Endothelial cell (in vitro differentiated cells): ENCODE results near the gene PTPA. TPM values are rescaled to one million over a fixed set of nuclear protein-coding genes. Genes with fewer than 3 reads are reported as not detected.

Experiments
- DNase-seq: peaks from one replicate; pipeline ENCODE4 v3.0.0; 2021; ENCODE audit warnings: low spot score
- H3K27ac Mint-ChIP-seq: one replicate; pipeline ENCODE4 v1.8.0; 2021; ENCODE audit warnings: mixed read lengths, inconsistent platforms; ENCODE audit not compliant: unreplicated experiment
- H3K27me3 Mint-ChIP-seq: one replicate; pipeline ENCODE4 v1.8.0; 2021; ENCODE audit warnings: mild to moderate bottlenecking, moderate library complexity, mixed read lengths, inconsistent platforms; ENCODE audit not compliant: unreplicated experiment
- H3K36me3 Mint-ChIP-seq: one replicate; pipeline ENCODE4 v1.8.0; 2021; ENCODE audit warnings: mild to moderate bottlenecking, low read depth, mixed read lengths, inconsistent platforms; ENCODE audit not compliant: unreplicated experiment
- H3K4me1 Mint-ChIP-seq: one replicate; pipeline ENCODE4 v1.8.0; 2021; ENCODE audit warnings: mild to moderate bottlenecking, mixed read lengths, inconsistent platforms; ENCODE audit not compliant: unreplicated experiment
- H3K4me3 Mint-ChIP-seq: one replicate; pipeline ENCODE4 v1.8.0; 2021; ENCODE audit warnings: mild to moderate bottlenecking, mixed read lengths, inconsistent platforms; ENCODE audit not compliant: unreplicated experiment
- H3K9me3 Mint-ChIP-seq: one replicate; pipeline ENCODE4 v1.8.0; 2021; ENCODE audit warnings: mixed read lengths, inconsistent platforms; ENCODE audit not compliant: unreplicated experiment
- total RNA-seq: library from RNA; stranded (reverse); fragmentation: NEBNext Ultra II Directional; extraction: Animal tissue kit (Norgen Biotek cat#: 25700); gene quantifications from one replicate; pipeline ENCODE4 v1.2.1, GENCODE V29; 2021; ENCODE audit not compliant: unreplicated experiment
- TF ChIP-seq, protein P1 (sequence below): fragments of 200-600 bp; sonication (generic); IDR thresholded peaks from one replicate; pipeline ENCODE4 v1.5.0; 2021; ENCODE audit warnings: antibody characterized with exemption; ENCODE audit not compliant: unreplicated experiment

Gene PTPA
- total RNA-seq, 1 donor from 2014 or later = 120 TPM

DNA sequence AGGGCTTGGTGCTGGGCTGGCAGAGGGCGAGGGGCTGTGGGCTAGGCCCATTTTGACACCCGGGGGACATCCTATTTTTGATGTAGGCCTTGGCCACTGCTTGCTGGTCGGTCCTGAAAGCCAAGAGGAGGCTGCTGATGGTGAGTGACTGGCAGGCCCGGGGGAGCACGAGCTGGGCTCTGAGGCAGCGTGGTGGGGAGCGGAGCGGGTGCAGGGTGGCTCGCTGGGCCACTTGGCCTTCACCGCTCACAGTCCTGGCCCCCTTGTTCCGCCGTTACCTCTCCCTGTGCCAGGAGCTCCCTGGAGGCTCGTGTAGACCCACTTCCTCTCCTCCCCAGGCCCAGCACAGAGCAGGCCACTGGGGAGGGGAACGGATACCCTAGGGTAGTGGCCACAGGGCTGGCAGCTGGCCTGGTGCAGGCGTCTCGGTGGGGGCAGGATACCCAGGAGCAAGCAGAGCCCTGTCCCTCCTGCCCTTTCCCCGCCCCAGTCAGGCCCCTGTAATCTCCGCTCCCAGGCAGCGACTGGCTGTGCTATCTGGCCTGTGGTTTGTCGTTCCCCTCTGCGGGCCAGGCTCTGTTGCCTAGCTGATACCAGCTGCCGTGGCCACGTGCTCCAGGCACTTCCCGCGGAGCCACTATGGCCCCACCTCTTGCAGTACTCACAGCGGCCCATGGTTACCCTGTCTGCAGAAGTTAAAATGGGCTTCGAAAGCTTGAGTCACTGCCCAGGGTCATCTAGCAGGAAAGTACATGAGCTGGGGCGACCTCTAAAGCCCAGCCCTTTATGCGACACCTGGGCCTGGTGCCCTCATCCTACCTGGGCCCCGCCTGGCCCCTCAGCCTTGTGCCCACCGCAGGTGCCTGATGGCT is 42.0 kb upstream of the PTPA start:
- Mint-ChIP-seq H3K36me3 (peaks cover 15% of the 10 kb centered on the region), H3K27ac (peak overlapping the region; percentile 10), H3K27me3 (peaks cover 5% of the 10 kb centered on the region), H3K4me1 (peaks cover 6% of the 10 kb centered on the region), H3K9me3 (no peaks in the 10 kb centered on the region), H3K4me3 (no peak overlapping the region)
- TF ChIP-seq, protein P1, sequence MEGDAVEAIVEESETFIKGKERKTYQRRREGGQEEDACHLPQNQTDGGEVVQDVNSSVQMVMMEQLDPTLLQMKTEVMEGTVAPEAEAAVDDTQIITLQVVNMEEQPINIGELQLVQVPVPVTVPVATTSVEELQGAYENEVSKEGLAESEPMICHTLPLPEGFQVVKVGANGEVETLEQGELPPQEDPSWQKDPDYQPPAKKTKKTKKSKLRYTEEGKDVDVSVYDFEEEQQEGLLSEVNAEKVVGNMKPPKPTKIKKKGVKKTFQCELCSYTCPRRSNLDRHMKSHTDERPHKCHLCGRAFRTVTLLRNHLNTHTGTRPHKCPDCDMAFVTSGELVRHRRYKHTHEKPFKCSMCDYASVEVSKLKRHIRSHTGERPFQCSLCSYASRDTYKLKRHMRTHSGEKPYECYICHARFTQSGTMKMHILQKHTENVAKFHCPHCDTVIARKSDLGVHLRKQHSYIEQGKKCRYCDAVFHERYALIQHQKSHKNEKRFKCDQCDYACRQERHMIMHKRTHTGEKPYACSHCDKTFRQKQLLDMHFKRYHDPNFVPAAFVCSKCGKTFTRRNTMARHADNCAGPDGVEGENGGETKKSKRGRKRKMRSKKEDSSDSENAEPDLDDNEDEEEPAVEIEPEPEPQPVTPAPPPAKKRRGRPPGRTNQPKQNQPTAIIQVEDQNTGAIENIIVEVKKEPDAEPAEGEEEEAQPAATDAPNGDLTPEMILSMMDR = no peak
- no peak for DNase-seq

DNA sequence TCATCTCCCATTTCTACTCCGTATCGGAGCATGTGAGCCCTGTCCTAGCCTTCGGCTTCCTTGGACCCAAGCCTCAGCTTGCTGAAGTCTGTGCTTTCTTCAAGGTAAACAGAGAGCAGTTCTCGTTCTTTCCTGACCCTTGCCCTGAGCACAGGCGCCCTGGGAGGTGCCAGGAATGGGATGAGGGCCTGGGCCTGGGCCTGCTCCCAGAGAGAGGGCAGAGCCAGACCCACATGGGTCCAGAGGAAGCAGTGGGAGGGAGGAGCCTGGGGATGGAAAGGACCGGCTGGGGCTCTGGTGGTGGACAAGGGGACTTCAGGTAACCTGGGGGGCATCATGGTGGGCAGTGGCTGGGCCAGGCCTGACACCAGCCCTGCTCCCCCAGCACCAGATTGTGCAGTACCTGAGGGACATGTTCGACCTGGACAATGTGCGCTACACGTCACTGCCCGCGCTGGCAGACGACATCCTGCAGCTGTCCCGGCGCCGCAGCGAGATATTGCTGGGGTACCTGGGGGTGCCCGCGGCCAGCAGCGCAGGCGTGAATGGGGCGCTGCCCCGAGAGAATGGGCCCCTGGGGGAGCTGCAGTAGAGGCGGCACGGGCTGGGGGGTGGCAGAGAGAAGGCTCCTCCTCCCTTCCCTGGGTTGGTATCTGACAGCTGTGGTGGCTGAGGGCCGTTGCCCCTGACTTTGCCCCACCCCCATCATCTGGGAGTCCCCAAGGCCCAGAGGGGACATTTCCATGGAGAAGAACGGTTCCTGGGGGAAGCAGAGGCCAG is 41.2 kb upstream of the PTPA start:
- Mint-ChIP-seq H3K27me3 (peaks cover 5% of the 10 kb centered on the region), H3K4me1 (peaks cover 6% of the 10 kb centered on the region), H3K4me3 (no peak overlapping the region), H3K27ac (no peak overlapping the region), H3K36me3 (peaks cover 15% of the 10 kb centered on the region), H3K9me3 (no peaks in the 10 kb centered on the region)
- TF ChIP-seq, protein P1 = peak; percentile 12
- no peak for DNase-seq

DNA sequence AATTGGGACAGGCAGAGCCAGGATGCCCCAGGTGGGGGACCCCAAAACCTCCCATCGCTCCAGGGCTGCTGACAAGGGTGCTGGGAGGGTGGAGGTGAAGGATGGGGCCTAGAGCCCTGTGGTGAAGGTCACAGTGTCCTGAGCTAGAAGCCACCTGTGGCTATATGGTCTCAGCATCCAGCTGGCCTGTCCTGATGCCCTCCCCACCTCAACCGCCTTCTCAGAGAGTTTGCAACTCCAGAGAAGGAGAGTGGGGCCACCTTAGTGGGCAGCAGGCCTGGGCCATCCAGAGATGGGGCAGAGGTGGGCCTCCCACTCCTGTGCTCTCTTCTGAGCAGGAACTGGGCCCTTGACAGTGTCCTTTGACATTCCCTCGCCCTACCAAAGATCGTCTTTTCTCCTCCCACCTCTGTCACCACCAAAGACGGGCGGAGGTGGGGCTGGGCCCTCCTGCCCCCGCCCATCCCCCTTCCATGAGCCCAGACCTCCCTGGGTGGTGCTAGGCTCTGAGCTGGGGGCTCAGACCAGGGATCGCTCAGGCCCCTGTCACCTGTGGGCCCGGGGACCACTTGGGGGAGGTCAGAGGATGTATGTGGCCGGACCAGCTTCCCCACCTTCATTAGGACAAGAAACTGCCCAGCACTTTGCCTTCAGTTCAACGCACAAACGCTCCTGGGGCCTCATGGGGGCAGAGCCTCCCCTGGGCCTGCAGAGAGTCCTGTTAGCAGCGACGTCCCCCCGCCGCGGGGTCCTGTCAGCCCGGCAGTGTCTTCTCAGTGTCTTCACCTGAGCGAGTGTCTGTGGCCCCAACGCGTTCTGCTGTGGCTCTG is 40.3 kb upstream of the PTPA start:
- H3K4me1 Mint-ChIP-seq = peaks cover 6% of the 10 kb centered on the region
- DNase-seq = no peak
- peaks cover 5% of the 10 kb centered on the region for H3K27me3 Mint-ChIP-seq
- no peaks in the 10 kb centered on the region for H3K9me3 Mint-ChIP-seq
- peaks cover 11% of the 10 kb centered on the region for H3K36me3 Mint-ChIP-seq
- no peak overlapping the region for H3K27ac Mint-ChIP-seq
- no peak overlapping the region for H3K4me3 Mint-ChIP-seq
- TF ChIP-seq, protein P1 = no peak

DNA sequence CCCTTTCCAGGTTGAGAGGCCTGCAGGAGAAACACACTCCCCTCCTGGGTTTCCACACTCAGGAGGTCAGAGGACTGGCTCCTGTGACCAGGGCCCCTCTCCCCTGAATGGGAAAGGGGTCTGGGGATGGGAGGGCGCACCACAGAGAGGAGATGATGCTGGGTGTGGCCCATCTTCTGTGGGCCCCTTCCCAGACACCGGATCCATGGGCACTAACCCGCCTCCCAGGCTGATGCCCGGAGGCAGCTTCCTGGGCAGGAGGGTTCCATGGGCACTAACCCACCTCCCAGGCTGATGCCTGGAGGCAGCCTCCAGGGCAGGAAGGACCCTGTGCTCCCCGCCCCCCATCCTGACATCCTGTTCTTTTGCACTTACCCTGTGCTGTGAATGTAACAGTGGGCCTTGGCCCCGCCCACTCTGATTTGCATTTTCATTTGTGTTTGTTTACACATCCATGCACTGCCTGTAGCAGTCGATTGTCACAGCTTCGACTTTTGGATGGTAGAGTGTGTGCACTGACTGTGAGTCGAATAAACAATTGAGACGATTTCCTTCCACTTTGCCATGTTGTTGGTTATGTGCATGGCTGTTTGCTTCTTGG is 39.6 kb upstream of the PTPA start:
- peak overlapping the region; percentile 82 for H3K27ac Mint-ChIP-seq
- H3K4me3 Mint-ChIP-seq = no peak overlapping the region
- TF ChIP-seq, protein P1 = no peak
- peaks cover 6% of the 10 kb centered on the region for H3K4me1 Mint-ChIP-seq
- peaks cover 5% of the 10 kb centered on the region for H3K27me3 Mint-ChIP-seq
- peaks cover 11% of the 10 kb centered on the region for H3K36me3 Mint-ChIP-seq
- H3K9me3 Mint-ChIP-seq = no peaks in the 10 kb centered on the region
- DNase-seq = peak; percentile 59
